Measurements from ENCODE around the gene IP6K3.

DNA sequence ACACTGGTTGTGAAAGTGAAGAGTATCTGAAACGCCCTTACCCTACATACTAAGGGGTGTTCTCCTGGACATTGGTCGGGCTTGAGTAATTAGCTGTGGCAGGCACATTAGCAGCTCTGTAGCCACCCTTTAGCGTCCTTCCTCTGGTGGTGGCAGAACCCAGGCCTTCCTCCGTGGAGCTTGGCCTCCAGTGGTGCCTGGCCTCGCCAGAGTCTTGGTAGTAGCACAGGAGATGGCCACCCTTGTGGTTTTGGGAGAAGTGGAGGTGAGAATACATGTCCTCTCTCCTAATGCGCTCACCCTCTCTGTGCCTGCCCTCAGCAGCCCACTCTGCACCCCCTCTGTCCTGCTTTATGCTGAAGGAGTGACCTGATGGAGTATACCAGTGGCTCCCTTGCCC lies 17.6 kb downstream of the IP6K3 start:
- TF ChIP-seq, protein P1, sequence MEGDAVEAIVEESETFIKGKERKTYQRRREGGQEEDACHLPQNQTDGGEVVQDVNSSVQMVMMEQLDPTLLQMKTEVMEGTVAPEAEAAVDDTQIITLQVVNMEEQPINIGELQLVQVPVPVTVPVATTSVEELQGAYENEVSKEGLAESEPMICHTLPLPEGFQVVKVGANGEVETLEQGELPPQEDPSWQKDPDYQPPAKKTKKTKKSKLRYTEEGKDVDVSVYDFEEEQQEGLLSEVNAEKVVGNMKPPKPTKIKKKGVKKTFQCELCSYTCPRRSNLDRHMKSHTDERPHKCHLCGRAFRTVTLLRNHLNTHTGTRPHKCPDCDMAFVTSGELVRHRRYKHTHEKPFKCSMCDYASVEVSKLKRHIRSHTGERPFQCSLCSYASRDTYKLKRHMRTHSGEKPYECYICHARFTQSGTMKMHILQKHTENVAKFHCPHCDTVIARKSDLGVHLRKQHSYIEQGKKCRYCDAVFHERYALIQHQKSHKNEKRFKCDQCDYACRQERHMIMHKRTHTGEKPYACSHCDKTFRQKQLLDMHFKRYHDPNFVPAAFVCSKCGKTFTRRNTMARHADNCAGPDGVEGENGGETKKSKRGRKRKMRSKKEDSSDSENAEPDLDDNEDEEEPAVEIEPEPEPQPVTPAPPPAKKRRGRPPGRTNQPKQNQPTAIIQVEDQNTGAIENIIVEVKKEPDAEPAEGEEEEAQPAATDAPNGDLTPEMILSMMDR (IDR thresholded peaks at IDR 0.05), result no peak
- TF ChIP-seq EZH2 (IDR thresholded peaks at IDR 0.05), result no peak
- TF ChIP-seq EZH2phosphoT487 (IDR thresholded peaks at IDR 0.05), result no peak

Data from neural progenitor cell (in vitro differentiated cells).